A549 (cell line): ENCODE measurements around the gene SKI. TPM values are rescaled to one million over a fixed set of nuclear protein-coding genes. Genes with fewer than 3 reads are reported as not detected.
"Not testable (repeated sequence)": the region's sequence is repeated elsewhere in the genome, so short reads cannot be mapped to it uniquely, and the experiment has no call there.

Source experiments
- ATAC-seq, 2 experiments: fragments of 200-7000 bp in 1 of 2; fragments of >200 bp in 1 of 2; cut with Nextera tagmentation in 1 of 2; cut with Tn5 transposase in 1 of 2; 3 replicates each; pipeline versions ENCODE4 v1.8.0 to v1.9.1; 2018 to 2020; ENCODE audit warnings: mild to moderate bottlenecking in 1 of 2, moderate library complexity in 1 of 2
- CTCF ChIA-PET: fragments of 300-600 bp; sonication (Branson Sonifier 250); formaldehyde crosslinking; extraction: SDS; loops from one replicate; lab custom pipeline; 2021; ENCODE audit warnings: antibody characterized with exemption, inconsistent platforms; lab: Yijun Ruan, JAX
- POLR2A ChIA-PET: fragments of 350-600 bp; formaldehyde crosslinking; extraction: SDS; loops from one replicate; lab custom pipeline; 2021; ENCODE audit warnings: antibody characterized with exemption, inconsistent platforms; lab: Yijun Ruan, JAX
- DNase-seq, 2 experiments: peaks; one replicate each; pipeline versions ENCODE4 v3.0.0 to v3.0.0-alpha.2; 2011 to 2016; ENCODE audit warnings: low read depth in 1 of 2, low spot score in 1 of 2
- FAIRE-seq: peaks from 2 replicates; lab custom pipeline; 2011; peaks lifted over from hg19 to GRCh38; lab: Jason Lieb, UNC
- H3K27ac ChIP-seq, 2 experiments: fragments of >200 bp; sonication (Bioruptor Twin); formaldehyde crosslinking; 3 replicates each; pipeline ENCODE4 v1.5.1; 2016 to 2017
- H3K4me1 ChIP-seq: fragments of >200 bp; sonication (Bioruptor Twin); formaldehyde crosslinking; 3 replicates; pipeline ENCODE4 v1.6.1; 2016
- H3K4me2 ChIP-seq: fragments of >200 bp; sonication (Bioruptor Twin); formaldehyde crosslinking; 3 replicates; pipeline ENCODE4 v1.6.1; 2016
- H3K4me3 ChIP-seq: fragments of >200 bp; sonication (Bioruptor Twin); formaldehyde crosslinking; 3 replicates; pipeline ENCODE4 v1.5.1; 2016
- H3K9me3 ChIP-seq: fragments of >200 bp; sonication (Bioruptor Twin); formaldehyde crosslinking; 3 replicates; pipeline ENCODE4 v1.6.1; 2016
- ATOH8 ChIP-seq: fragments of 250-450 bp; sonication (Bioruptor Pico); IDR thresholded peaks from 2 replicates; pipeline ENCODE4 v1.5.0; 2020; ENCODE audit warnings: low read depth, mild to moderate bottlenecking, moderate library complexity
- CBX2 ChIP-seq: fragments of 200-600 bp; sonication (generic); IDR thresholded peaks from 2 replicates; pipeline ENCODE4 v1.6.1; 2016; ENCODE audit warnings: low read depth, mild to moderate bottlenecking, borderline replicate concordance
- HDAC2 ChIP-seq: fragments of 200-600 bp; sonication (generic); IDR thresholded peaks from 2 replicates; pipeline ENCODE4 v1.6.1; 2016
- HOXA7 ChIP-seq: fragments of 250-450 bp; sonication (Bioruptor Pico); IDR thresholded peaks from 2 replicates; pipeline ENCODE4 v1.5.0; 2020; ENCODE audit warnings: mild to moderate bottlenecking, moderate library complexity
- JUNB ChIP-seq: fragments of >200 bp; sonication (Bioruptor Twin); formaldehyde crosslinking; IDR thresholded peaks from 2 replicates; pipeline ENCODE4 v1.6.1; 2016
- KDM1A ChIP-seq: fragments of 200-600 bp; sonication (generic); IDR thresholded peaks from 2 replicates; pipeline ENCODE4 v1.6.1; 2016; ENCODE audit warnings: low read depth, mild to moderate bottlenecking
- KDM5A ChIP-seq: fragments of 200-600 bp; sonication (generic); IDR thresholded peaks from 2 replicates; pipeline ENCODE4 v1.6.1; 2016; ENCODE audit warnings: antibody characterized with exemption, mild to moderate bottlenecking
- MAFK ChIP-seq: fragments of 450-650 bp; IDR thresholded peaks from 2 replicates; pipeline ENCODE4 v1.6.1; 2014; ENCODE audit not compliant: partially characterized antibody
- MAX ChIP-seq: IDR thresholded peaks from 2 replicates; pipeline ENCODE4 v1.6.1; 2012
- MYC ChIP-seq: IDR thresholded peaks from 2 replicates; pipeline ENCODE4 v1.6.1; 2012; ENCODE audit warnings: mild to moderate bottlenecking, inconsistent platforms, low read length, improper control_type of control experiment, borderline replicate concordance
- NFE2L2 ChIP-seq: fragments of 150-350 bp; conservative IDR thresholded peaks from 2 replicates; pipeline ENCODE4 v1.6.1; 2014; ENCODE audit warnings: low read length
- NPAS2 ChIP-seq: fragments of 250-450 bp; sonication (Bioruptor Pico); IDR thresholded peaks from 2 replicates; pipeline ENCODE4 v1.8.0; 2022; ENCODE audit warnings: mild to moderate bottlenecking, moderate library complexity, borderline replicate concordance
- NR3C1 ChIP-seq: fragments of >200 bp; sonication (Bioruptor Twin); formaldehyde crosslinking; IDR thresholded peaks from 3 replicates; pipeline ENCODE4 v1.6.1; 2017
- PBX3 ChIP-seq: IDR thresholded peaks from 2 replicates; pipeline ENCODE4 v1.6.1; 2012
- REST ChIP-seq: fragments of 200-600 bp; sonication (generic); IDR thresholded peaks from 2 replicates; pipeline ENCODE4 v1.6.1; 2016; ENCODE audit warnings: antibody characterized with exemption, mild to moderate bottlenecking, moderate library complexity
- RFX5 ChIP-seq: fragments of 450-650 bp; IDR thresholded peaks from 2 replicates; pipeline ENCODE4 v1.7.1; 2014; ENCODE audit warnings: antibody characterized with exemption, mild to moderate bottlenecking, moderate library complexity
- SMC3 ChIP-seq: fragments of >200 bp; sonication (Bioruptor Twin); formaldehyde crosslinking; IDR thresholded peaks from 3 replicates; pipeline ENCODE4 v1.6.1; 2018; ENCODE audit warnings: inconsistent platforms
- SREBF2 ChIP-seq: fragments of 450-650 bp; IDR thresholded peaks from 2 replicates; pipeline ENCODE4 v1.6.1; 2014; ENCODE audit warnings: mild to moderate bottlenecking, moderate library complexity
- TP53 ChIP-seq: fragments of 250-450 bp; sonication (Bioruptor Pico); IDR thresholded peaks from 2 replicates; pipeline ENCODE4 v1.5.0; 2021; ENCODE audit warnings: mild to moderate bottlenecking, moderate library complexity
- USF2 ChIP-seq: fragments of 450-650 bp; IDR thresholded peaks from 2 replicates; pipeline ENCODE4 v1.6.1; 2014; ENCODE audit warnings: antibody characterized with exemption
- ZC3H11A ChIP-seq: fragments of 450-650 bp; IDR thresholded peaks from 2 replicates; pipeline ENCODE4 v1.6.1; 2014; ENCODE audit warnings: antibody characterized with exemption, mild to moderate bottlenecking
- ZSCAN20 ChIP-seq: fragments of 250-450 bp; sonication (Bioruptor Pico); IDR thresholded peaks from 2 replicates; pipeline ENCODE4 v1.8.0; 2022; ENCODE audit warnings: mild to moderate bottlenecking, moderate library complexity
- WGBS: methylation state at CpG from one replicate; pipeline ENCODE4 v1.1.6; 2017; ENCODE audit errors: missing lambda C conversion rate; 5-methylcytosine and 5-hydroxymethylcytosine counted together
- polyA plus RNA-seq, 4 experiments: library from polyadenylated mRNA; depleted of rRNA in 3 of 4; stranded (reverse); fragments of >200 nt; fragmentation: RNase III in 1 of 4; extraction: RNeasy Plus Mini Kit Qiagen cat#74134 plus additional on column Dnase treatment in 1 of 4; gene quantifications; 2 replicates in 3 of 4; 3 replicates in 1 of 4; pipeline ENCODE4 v1.2.3, GENCODE V29; 2011 to 2017

SKI gene
- polyA plus RNA-seq, 2 of the 4 experiments (the other 2 are of a cell fraction): 2.8 to 12.0 TPM

- TF ChIP-seq RFX5: no peak
- TF ChIP-seq CBX2: no peak
- no peak for TF ChIP-seq NR3C1
These were observed 32.8 kb downstream of the SKI start (continued) for GRCh38 chr1:2260917-2261316.

- DNase-seq, H3K4me1 ChIP-seq, FAIRE-seq, ATAC-seq, POLR2A ChIA-PET, H3K9me3 ChIP-seq, H3K4me2 ChIP-seq, H3K4me3 ChIP-seq, H3K27ac ChIP-seq: not testable (repeated sequence)
- CTCF ChIA-PET: interaction anchor here (0.5 kb wide), 1 partner anchor 27 kb away, joined by 4 read pairs; no protein-coding TSS in a partner anchor
- 89% methylated on average over 19 of the region's 25 CpGs for WGBS
These were observed 33.6 kb downstream of the SKI start for GRCh38 chr1:2261476-2262395.

- Histone ChIP-seq H3K4me1 (peaks cover 6% of the 10 kb centered on the region; the same call in 2 of the 3 replicates), H3K4me2 (no peak overlapping the region), H3K4me3 (no peak overlapping the region), H3K9me3 (no peaks in the 10 kb centered on the region), H3K27ac (no peak overlapping the region)
- DNase-seq (no peak), FAIRE-seq (no peak), ATAC-seq (no peak)
- 95% methylated on average over 14 of the region's 16 CpGs for WGBS
- TF ChIP-seq SMC3: no peak
- TF ChIP-seq HDAC2: no peak
- no peak for TF ChIP-seq USF2
- TF ChIP-seq HOXA7 (CRISPR knock-in tag): no peak
- TF ChIP-seq MYC: no peak
- POLR2A ChIA-PET: no interaction called here
- CTCF ChIA-PET: interaction anchor here (0.7 to 1.3 kb wide), 2 partner anchors 48 to 71 kb away, joined by 3 to 7 read pairs; partner anchors contain the start of gene FAAP20
These were observed 38.3 kb downstream of the SKI start for GRCh38 chr1:2266301-2266975.

- CTCF ChIA-PET: no interaction called here
- H3K4me3 ChIP-seq: no peak overlapping the region
- H3K27ac ChIP-seq: no peak overlapping the region
- no peak for DNase-seq
- peaks cover 14% of the 10 kb centered on the region for H3K4me1 ChIP-seq
- no peak overlapping the region for H3K4me2 ChIP-seq
- POLR2A ChIA-PET: no interaction called here
- WGBS: 87% methylated on average over 25 of the region's 30 CpGs
- TF ChIP-seq REST: no peak
- no peak for TF ChIP-seq HOXA7 (CRISPR knock-in tag)
- no peak for TF ChIP-seq JUNB
- no peak for TF ChIP-seq SREBF2
- no peak for TF ChIP-seq ZSCAN20 (CRISPR knock-in tag)
- TF ChIP-seq KDM1A: no peak
- TF ChIP-seq ZC3H11A: no peak
- TF ChIP-seq MAFK: no peak
- TF ChIP-seq MAX: no peak
- TF ChIP-seq NPAS2 (CRISPR knock-in tag): no peak
- no peak for TF ChIP-seq KDM5A
- TF ChIP-seq PBX3: no peak
- TF ChIP-seq ATOH8: no peak
- TF ChIP-seq TP53 (CRISPR knock-in tag): no peak
- no peak for TF ChIP-seq NFE2L2
- TF ChIP-seq, all 56 proteins: peak for 0
- ATAC-seq (no peak), FAIRE-seq (no peak)
- H3K9me3 ChIP-seq: no peaks in the 10 kb centered on the region
These were observed 39.1 kb downstream of the SKI start for GRCh38 chr1:2267051-2267830.
